Right lobe of liver (tissue), 6 donors: ENCODE results near the gene ARHGEF7. TPM values are rescaled to one million over a fixed set of nuclear protein-coding genes. Genes with fewer than 3 reads are reported as not detected.
A peak's percentile ranks its signal among the peaks of the same experiment; 100 is the strongest.

ENCODE experiments used
- ATAC-seq, 4 donors: fragments of 200-7000 bp; cut with Tn5 transposase; one replicate each; pipeline ENCODE4 v1.9.1; 2020; ENCODE audit warnings: mild to moderate bottlenecking in 4 of 4, moderate library complexity in 4 of 4
- DNase-seq, 3 donors: peaks; one replicate each; pipeline ENCODE4 v3.0.0-alpha.2; 2020
- H3K27ac ChIP-seq, 3 donors: fragments of 200-600 bp; one replicate each; pipeline ENCODE4 v1.8.0; 2022
- H3K27me3 ChIP-seq, 2 donors: fragments of 200-600 bp; one replicate each; pipeline ENCODE4 v1.8.0; 2022
- H3K36me3 ChIP-seq, 4 donors: fragments of 200-600 bp; sonication (generic) in 1 of 4; one replicate each; pipeline versions ENCODE4 v1.5.1 to v1.8.0; 2017 to 2022; ENCODE audit warnings: control low read depth in 1 of 4
- H3K4me1 ChIP-seq, 4 donors: fragments of 200-600 bp; sonication (generic) in 1 of 4; one replicate each; pipeline versions ENCODE4 v1.5.1 to v1.8.0; 2017 to 2022; ENCODE audit warnings: control low read depth in 1 of 4
- H3K4me3 ChIP-seq, 3 donors: fragments of 200-600 bp; one replicate each; pipeline ENCODE4 v1.8.0; 2022
- H3K9me3 ChIP-seq, 4 donors: fragments of 200-600 bp; sonication (generic) in 1 of 4; one replicate each; pipeline versions ENCODE4 v1.5.1 to v1.8.0; 2017 to 2022; ENCODE audit warnings: control low read depth in 1 of 4
- POLR2A ChIP-seq: fragments of 450-650 bp; IDR thresholded peaks from one replicate; pipeline ENCODE4 v1.6.1; 2017; ENCODE audit warnings: antibody characterized with exemption, mild to moderate bottlenecking
- WGBS: methylation state at CpG from one replicate; pipeline ENCODE4 v1.1.6; 2018; ENCODE audit warnings: low coverage, low lambda C conversion rate; ENCODE audit not compliant: insufficient coverage; ENCODE audit errors: missing lambda C conversion rate; 5-methylcytosine and 5-hydroxymethylcytosine counted together
- intact Hi-C, 2 donors: fragments of 100-400 bp; cut with DNase I; formaldehyde crosslinking; loops; one replicate each; pipeline versions ENCODE4 v1.11.2 to v1.14.1; 2022
- total RNA-seq, 6 experiments: library from RNA; depleted of rRNA in 2 of 6; stranded (reverse); fragments of >200 nt in 2 of 6; fragmentation: NEBNext Ultra II Directional in 3 of 6; extraction: Animal tissue kit (Norgen Biotek cat#: 25700) in 3 of 6; gene quantifications; one replicate each; pipeline versions ENCODE4 v1.1.0 to v1.2.4, GENCODE V29; 2016 to 2023
- TF ChIP-seq, protein P1 (sequence below), 4 donors: fragments of 200-600 bp in 3 of 4; fragments of 450-650 bp in 1 of 4; IDR thresholded peaks; one replicate each; pipeline versions ENCODE4 v1.5.1 to v1.8.0; 2016 to 2022; ENCODE audit warnings: antibody characterized with exemption in 4 of 4, mild to moderate bottlenecking in 2 of 4
- donor health status: DM: no; HTN: yes; CAD: no.
- donor health status: DM: no; HTN: no; CAD: no.
- donor health status: DM: no; HTN: no; CAD: no.
- donor health status: DM: no; HTN: yes; CAD: no.
- donor health status: DM: no; HTN: yes; CAD: no.

Gene ARHGEF7
- total RNA-seq, 6 experiments from 2014 or later = 22.0 to 40.1 (median 33.8) TPM

DNA sequence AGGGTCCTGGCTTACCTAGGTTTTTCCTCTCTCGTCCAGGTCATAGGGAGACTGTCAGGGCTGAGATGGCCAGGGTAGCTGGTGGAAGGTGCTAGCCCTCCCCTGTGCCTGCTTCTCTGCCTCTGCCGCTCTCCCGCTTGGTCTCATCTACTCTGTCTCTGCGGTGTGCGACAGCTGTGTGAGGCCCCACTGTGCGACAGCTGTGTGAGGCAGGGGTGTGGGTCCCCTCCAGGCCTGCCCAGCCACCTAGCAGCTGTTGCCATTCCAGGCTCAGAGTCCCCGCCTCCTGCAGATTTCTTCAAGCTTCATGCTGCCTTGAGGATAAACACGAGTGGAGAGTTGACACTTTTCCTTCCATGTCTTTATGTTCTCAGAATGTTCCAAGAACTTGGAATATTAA, 53.0 kb downstream of the ARHGEF7 start:
- Histone ChIP-seq H3K27ac (no peak overlapping the region), H3K4me1 (no peaks in the 10 kb centered on the region), H3K9me3 (no peaks in the 10 kb centered on the region), H3K4me3 (no peak overlapping the region), H3K27me3 (no peaks in the 10 kb centered on the region), H3K36me3 (no peaks in the 10 kb centered on the region)
- no peak for DNase-seq
- WGBS = 70% methylated on average over 1 of the region's 8 CpGs
- no peak for TF ChIP-seq POLR2A
- TF ChIP-seq, protein P1, sequence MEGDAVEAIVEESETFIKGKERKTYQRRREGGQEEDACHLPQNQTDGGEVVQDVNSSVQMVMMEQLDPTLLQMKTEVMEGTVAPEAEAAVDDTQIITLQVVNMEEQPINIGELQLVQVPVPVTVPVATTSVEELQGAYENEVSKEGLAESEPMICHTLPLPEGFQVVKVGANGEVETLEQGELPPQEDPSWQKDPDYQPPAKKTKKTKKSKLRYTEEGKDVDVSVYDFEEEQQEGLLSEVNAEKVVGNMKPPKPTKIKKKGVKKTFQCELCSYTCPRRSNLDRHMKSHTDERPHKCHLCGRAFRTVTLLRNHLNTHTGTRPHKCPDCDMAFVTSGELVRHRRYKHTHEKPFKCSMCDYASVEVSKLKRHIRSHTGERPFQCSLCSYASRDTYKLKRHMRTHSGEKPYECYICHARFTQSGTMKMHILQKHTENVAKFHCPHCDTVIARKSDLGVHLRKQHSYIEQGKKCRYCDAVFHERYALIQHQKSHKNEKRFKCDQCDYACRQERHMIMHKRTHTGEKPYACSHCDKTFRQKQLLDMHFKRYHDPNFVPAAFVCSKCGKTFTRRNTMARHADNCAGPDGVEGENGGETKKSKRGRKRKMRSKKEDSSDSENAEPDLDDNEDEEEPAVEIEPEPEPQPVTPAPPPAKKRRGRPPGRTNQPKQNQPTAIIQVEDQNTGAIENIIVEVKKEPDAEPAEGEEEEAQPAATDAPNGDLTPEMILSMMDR (IDR thresholded peaks at IDR 0.05) = no peak
- peak in 1 of 4 donors; percentile 7 for ATAC-seq
- intact Hi-C loops = loop anchor here in 1 of 2 donors (10.0 kb wide), 1 partner anchor 47 kb away; no protein-coding TSS in a partner anchor

DNA sequence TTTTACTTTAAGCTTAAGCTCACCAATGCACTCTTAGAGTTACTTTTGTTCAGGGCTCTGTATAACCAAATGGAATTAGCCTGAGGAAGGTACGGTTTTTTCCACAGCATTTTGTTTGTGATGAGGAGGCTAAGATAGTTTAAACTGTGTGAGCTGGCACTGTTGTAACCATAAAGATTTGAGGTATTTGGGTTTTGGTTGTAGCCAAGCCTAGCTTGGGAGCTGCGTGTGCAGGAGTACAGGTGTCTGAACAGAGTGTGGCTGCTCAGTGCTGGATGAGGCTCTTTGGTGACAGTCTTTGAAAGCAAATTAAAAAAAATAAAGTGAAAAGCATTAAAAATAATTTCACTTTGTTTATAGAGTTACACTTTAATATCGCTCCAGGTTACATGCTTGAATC, 56.0 kb downstream of the ARHGEF7 start:
- no peak for ATAC-seq
- Histone ChIP-seq H3K9me3 (no peaks in the 10 kb centered on the region), H3K4me1 (no peaks in the 10 kb centered on the region), H3K36me3 (no peaks in the 10 kb centered on the region), H3K4me3 (no peak overlapping the region), H3K27me3 (no peaks in the 10 kb centered on the region), H3K27ac (no peak overlapping the region)
- 86% methylated on average over 3 of the region's 3 CpGs for WGBS
- intact Hi-C loops = no loop called here
- no peak for DNase-seq
- no peak for TF ChIP-seq POLR2A
- TF ChIP-seq, protein P1 (IDR thresholded peaks at IDR 0.05) = no peak

DNA sequence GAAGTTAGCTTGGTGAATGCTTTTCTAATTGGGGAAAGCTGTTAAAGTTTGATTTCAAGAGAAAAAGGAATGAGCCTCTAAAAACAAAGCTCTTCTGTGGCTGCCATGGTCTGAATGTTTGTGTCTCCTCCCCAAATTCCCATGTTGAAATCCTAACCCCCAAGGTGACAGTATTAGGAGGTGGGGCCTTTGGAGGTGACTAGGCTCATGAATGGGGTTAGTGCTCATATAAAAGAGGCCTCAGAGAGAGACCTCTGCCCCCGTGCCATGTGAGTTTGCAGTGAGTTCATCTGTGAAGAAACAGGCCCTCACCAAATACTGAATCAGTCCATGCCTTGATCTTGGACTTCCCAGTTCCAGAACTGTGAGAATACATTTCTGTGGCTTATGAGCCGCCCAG, 56.5 kb downstream of the ARHGEF7 start:
- WGBS = 100% methylated on average over 2 of the region's 2 CpGs
- H3K9me3 ChIP-seq = no peaks in the 10 kb centered on the region

DNA sequence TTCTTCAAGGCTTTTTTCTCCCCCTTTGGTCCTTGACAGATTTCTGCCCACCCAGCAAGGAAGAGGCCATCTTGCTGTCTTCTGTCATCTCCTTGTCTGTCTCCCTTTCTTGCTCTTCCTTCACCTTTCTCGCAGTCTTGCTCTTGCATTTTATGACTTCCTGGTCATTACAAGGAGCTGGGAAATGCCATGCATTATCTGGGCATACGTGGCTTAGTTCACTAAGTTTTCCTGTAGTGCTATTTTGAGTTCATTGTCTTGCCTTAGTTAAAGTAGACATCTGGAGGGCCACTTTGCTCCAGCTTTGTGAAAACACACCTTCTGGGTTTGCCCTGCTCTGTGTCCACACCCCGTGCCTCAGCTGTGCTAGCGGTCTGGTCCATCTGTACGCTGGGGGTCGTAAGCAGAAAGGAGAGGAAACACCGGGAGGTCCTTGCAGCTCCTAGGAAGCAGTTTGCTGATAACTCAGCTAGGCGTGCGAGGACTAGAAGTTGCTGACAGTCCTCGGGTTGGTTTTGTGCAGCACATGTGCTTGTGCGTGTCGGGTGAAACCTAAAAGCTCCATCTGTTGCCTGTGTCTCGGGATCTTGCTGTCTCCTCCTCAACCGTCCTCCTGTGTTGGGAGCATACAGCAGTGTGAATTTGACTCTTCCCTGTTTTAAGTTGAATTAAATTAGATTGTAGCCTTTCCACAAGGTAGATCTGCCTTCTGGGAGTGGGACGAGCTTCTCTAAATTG, 59.4 kb downstream of the ARHGEF7 start:
- H3K36me3 ChIP-seq = no peaks in the 10 kb centered on the region

More for the DNA sequence above, 56.5 kb downstream of the ARHGEF7 start:
- intact Hi-C loops = no loop called here
- Histone ChIP-seq H3K27ac (no peak overlapping the region), H3K4me1 (no peaks in the 10 kb centered on the region), H3K36me3 (no peaks in the 10 kb centered on the region), H3K4me3 (no peak overlapping the region), H3K27me3 (no peaks in the 10 kb centered on the region)
- TF ChIP-seq, protein P1 (IDR thresholded peaks at IDR 0.05) = no peak
- TF ChIP-seq POLR2A = no peak
- no peak for ATAC-seq
- DNase-seq = no peak

More for the DNA sequence above, 59.4 kb downstream of the ARHGEF7 start:
- Histone ChIP-seq H3K27me3 (no peaks in the 10 kb centered on the region), H3K4me3 (no peak overlapping the region), H3K27ac (no peak overlapping the region), H3K4me1 (peaks cover 0 to 8% (median 0%) of the 10 kb centered on the region in 4 donors), H3K9me3 (no peaks in the 10 kb centered on the region)
- intact Hi-C loops = no loop called here
- 89% methylated on average over 8 of the region's 15 CpGs for WGBS
- no peak for ATAC-seq
- TF ChIP-seq, protein P1 (IDR thresholded peaks at IDR 0.05) = no peak
- no peak for TF ChIP-seq POLR2A
- DNase-seq = no peak
